Dedifferentiated amniotic fluid mesenchymal stem cell (primary cell): ENCODE data around the gene BPIFA3.

Source experiments
- DNase-seq: peaks from one replicate; pipeline ENCODE4 v3.0.0-alpha.2; 2016; ENCODE audit errors: extremely low spot score

Gene BPIFA3

GRCh38 chr20:33262658-33263065 lies 45.5 kb downstream of the BPIFA3 start:
- peak; percentile 22 for DNase-seq

DNA sequence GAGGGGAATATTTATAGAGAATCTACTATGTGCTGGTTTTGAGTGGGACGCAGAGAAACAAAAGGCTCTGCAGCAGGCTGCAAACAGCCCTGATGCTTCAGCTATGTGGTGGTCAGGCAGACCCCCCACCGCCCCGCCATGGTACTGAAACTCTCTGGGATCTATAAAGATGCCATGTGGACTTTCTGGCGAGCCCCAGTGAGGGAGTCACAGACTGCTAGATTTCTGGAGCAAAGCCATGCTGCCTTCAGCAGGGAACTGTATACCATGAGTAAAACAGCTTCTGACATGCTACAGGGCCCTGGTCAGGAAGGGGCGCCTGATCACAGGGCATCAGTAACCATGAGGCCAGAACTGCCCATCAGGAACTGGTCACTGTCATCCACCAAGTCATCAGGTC lies 46.6 kb downstream of the BPIFA3 start:
- no peak for DNase-seq

- no peak for DNase-seq
Measured at GRCh38 chr20:33267701-33268100, 50.5 kb downstream of the BPIFA3 start.

DNA sequence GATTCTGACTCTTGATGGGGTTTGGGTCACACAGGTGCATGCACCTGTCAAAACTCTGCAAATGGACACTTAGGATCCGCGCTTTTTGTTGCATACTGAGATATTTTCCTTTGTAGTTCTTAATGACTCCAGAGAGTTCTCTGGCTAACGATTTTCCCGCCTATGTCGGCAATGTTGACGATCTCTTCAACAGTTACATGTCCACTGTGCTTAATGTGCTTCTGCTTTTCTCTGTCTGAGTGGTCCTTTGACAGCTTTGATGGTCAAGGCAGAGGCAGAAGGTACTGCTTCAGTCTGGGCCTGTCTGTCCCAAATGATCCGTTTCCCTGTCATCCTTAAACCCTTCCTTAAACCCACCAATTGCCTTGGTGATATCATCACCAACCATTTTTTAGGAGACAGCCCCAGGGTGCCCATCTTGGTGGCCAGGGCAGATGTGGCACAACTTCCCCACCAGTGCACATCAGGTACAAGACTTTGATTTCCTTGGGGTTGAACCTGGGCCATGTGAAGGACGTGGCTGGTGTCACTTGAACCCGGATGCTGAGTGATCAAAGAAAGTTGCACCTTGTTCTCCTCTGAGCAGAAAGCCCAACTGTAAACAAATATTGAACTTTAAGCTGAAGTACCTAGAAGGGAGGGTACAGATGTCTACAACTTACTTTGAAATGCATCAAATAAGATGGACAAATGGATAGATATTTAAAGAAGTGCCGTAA lies 55.2 kb downstream of the BPIFA3 start:
- no peak for DNase-seq

DNA sequence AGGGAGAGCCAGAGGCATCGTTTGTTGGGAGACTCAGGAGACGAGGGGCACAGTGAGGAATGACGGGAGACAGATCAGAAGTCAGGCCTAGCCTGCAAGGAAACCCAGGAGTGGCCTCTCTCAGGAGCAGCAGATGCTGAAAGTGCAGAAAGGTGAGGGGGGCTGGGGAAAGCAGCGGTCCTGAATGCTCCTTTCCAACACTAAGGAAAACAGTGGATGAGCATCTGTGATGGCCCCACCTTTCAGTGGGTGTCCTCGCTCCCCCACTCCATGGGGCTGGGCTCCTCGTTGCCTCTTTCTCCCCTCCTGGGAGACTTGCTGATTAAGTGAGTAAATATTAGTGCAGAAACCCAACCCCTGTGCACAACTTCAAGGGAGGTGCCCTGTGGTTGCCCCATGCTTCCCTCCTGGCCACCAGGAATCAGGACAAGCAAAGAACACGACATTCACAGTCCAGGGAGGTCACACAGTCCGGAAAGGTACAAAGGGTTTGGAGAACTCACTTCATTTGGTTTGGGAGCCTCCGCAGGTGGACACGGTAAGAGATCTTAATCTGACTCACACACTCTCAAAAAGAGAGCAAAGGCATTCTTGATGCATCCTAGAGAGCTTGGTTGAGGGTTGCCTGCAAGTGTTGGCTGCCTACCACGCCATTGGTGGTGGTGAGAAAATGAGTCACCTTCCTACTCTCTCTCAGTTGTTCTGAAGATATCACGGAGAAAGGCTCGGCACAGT lies 56.1 kb downstream of the BPIFA3 start:
- no peak for DNase-seq

- DNase-seq, result no peak
Measured at GRCh38 chr20:33275215-33275614, 58.1 kb downstream of the BPIFA3 start.

DNA sequence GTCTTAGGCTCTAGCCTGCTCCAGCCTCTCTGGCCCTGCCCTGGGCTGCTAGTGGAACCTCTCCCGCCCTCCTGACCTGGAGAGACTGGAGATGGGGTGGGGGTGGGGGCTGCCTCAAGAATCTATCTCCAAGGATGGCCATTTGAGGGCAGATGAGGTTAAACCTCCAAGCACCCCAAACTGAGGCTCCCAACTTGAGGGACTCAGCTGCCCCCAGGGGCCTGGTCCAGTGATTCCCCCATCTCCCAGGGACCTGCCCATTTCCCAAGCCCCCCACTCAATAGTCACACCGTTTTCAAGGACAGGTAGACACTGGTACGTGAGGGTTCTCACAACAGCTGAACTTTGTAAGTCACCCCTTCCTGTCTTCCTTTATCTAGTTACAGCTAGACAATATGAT lies 58.7 kb downstream of the BPIFA3 start:
- DNase-seq, result no peak

DNA sequence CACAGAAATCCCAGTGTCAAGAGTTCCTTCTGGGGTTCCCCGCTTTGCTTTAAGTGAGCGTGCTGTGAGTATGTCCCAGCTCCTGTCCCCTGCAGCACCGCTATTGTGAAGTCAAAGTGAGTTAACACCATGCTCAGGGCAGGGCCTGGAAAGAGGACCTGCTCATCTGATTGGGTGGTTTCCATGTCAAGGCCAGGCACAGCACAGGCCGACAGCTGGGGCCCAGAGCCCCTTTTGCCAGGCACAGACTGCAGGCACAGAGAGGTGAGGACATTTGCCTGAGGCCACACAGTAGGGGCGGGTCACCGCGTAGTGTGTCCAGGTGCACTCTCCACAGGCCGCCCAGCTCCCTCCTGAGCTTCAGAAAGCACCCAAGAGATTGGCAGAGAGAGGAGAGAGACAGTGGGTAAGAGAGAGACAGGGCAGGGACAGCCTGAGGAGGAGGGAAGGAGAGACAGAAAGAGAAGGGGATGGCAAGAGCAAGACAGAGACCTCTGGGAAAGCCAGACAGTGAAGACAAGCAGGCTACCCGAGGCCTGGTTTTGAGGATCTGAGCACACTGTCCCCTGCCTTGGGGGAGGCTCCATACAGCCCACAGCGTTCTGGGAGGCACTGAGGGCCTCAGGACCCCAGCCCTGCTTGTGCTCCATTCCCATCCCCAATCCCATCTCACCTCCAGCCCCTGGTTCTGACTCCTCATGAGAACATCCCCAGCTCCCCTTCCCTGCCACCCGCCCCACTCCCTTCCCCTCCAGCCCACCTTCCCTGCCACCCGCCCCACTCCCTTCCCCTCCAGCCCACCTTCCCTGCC lies 59.4 kb downstream of the BPIFA3 start:
- DNase-seq, result no peak
